GM18870 (cell line): ENCODE measurements around the gene THSD7B.

Experiments used
- ATAC-seq: cut with Tn5 transposase; IDR thresholded peaks from one replicate; pipeline ENCODE4 v1.9.1; 2021; ENCODE audit warnings: moderate library complexity; ENCODE audit not compliant: unreplicated experiment

THSD7B gene

DNA sequence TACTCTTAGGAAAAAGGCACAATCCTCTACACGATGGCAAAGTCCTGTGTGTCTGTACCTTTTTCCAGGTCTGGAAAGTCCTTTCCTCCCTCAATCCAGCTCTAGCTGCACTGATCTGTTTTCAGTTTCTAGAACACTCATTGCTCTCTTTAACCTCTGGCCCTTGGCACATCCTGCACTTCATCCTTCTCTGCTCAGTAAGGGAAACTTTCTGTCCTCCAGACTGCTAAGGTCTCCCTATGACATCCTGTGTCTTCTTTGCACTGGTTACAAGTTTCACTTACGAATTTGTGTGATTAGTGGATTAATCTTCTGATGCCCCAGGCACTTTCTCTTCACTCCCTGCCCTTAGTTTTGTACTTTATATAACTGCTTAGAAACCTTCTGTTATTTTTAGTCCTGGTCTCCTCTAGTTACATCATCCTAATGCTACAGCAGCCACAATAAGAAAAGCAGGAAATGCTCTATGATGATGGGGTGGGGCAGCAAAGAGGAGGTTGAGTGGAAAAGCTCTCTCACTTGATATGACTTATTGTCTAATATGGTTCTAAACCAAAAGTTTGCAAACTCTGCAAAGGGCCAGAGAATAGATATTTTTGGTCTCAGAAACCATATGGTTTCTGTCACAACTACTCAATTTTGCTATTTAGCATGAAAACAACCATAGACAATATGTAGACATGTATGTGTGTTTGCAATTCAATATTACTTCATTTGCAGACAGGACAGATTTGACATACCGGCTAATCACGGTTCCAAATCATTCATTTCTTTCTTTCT, 568.2 kb downstream of the THSD7B start:
- no peak for ATAC-seq

DNA sequence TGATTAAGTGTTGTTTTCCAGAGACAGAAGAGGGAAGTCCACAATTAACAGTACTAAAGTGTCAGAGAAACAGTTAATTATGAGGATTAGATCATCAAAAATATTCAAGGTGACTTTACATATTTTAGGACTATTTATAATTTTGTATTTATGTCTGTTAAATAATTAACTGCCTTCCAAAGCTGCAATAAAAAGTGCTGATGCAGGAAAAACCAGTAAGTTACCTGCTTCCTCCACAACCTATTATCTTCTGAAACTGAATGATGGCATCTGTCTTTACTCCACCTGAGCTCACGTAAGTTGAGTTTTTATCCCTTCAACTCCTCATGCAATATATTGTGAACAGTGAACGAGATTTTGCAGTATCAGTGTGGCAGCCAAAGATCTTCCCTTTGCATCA, 570.7 kb downstream of the THSD7B start:
- ATAC-seq, result no peak

DNA sequence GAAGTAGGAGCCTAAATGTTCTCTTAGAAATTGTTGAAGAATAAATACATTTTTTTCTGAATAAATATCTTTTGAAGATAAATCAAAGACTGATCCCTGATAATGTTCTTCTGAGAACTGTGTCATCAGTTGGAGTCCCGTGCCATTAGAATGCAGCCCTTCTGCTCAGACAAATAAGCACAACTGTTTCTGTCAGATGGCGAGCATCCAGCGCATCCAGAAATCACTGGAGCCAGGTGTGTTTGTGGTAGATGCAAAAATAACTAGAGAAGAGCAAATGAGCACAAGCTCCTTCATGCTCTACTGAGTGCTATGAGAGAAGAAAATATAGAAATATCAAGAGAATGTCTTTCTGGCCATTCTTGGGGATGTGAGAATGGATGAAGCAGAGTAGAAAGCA, 573.7 kb downstream of the THSD7B start:
- ATAC-seq, result no peak

DNA sequence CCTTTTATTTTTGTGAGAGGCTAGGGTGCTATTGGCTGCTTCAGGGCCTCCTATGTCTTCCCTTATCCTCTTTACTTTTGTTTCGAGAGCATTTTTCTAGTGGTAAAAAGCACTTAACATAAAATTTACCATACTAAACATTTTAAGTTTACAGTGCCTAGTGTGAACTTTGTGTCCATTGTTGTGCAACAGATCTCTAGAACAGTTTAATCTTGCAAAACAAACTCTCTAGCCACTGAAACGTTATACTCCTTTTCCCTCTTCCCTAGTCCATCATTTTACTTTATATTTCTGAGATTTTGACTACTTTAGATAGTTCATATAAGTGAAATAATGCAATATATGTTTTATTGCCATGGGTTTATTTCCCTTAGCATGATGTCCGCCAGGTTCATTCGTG, 580.6 kb downstream of the THSD7B start:
- no peak for ATAC-seq

DNA sequence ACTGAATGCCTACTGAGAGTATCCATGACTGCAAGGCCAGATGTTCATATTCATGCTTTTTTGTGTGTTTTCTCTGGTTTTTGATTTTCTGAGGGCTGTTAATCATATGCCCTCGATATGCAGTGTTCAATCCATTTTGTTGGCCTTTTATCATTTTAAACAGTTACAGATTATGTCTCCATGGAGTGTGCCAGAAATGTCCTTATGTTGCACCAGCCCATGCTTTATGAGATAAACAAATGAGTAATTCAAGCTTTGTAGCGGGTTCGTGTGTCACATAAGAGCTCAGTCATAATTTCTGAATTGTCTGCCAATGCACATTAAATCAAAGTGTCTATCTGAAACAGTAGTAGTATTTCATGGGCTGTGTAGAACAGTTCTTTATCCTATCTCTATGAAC, 583.0 kb downstream of the THSD7B start:
- ATAC-seq, result no peak

DNA sequence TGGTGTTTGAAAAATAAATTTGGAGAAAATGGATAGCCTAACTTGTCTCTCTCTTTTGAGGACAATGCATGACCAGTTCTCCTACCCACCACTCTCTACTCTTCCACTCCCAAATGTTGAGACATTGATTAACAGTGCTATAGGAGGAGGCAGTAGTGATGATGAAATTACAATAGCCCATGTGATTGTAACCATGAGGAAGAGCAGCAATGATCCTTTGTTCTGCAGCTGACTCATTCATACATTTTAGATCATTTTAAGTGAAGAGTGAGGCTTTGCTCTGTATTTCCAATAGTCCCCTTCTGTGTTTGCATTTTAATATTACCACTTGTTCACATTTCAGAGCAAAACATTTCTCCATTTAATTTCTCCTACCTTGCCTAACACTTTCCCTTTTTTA, 592.3 kb downstream of the THSD7B start:
- ATAC-seq, result no peak

DNA sequence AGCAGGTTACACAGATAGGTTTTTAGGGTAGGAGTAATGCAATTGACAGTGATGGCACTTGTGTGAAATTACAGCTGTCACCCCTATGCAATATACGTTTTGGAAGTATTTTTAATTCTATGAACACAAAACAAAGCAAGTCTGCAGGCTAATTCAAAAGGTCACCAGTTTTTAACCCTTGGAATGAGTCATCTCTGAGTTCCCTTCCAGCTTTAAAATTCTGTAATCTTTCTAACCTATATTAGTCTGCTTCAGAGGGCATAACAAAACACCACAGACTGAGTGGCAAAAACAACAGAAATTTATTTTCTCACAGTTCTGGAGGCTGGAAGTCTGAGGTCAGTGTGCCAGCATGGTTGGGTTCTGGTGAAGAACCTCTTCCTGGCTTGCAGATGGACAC, 602.0 kb downstream of the THSD7B start:
- ATAC-seq, result no peak

DNA sequence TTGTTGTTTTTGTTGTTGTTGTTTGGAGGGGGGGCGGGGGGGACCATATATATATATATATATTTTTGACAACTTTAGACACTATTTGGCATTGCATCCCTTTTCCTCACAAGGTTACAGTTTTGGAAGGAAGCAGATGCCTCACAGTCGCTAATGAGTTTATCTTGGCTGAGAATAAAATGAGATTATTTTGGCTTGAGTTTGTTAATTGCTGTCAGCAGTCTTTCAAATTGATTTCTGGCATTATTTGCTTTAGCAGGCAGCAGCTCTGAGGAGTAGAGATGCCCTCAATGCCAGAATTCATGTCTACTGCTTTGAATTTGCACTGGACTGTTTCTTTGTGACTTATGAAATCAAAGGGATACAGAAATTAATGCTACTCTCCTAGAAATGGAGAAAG, 603.8 kb downstream of the THSD7B start:
- ATAC-seq, result no peak

DNA sequence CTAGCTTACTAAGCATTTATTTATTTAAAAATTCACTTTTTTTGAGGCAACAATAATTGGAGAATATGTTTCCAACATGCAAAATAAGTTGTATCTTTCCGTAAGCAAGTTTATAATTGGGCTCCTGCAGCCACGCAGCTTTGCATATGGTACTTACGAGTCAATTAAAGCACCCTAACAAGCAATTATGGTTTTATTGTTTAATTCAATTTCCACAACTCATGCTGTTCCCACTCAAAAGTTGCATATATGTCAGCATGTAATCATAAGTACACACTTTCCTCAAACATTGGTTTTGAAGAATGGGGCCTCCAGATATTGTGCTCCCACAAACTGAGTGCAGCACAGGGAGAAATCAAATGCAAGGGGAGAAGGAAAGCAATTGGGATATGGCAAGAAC, 613.8 kb downstream of the THSD7B start:
- no peak for ATAC-seq

DNA sequence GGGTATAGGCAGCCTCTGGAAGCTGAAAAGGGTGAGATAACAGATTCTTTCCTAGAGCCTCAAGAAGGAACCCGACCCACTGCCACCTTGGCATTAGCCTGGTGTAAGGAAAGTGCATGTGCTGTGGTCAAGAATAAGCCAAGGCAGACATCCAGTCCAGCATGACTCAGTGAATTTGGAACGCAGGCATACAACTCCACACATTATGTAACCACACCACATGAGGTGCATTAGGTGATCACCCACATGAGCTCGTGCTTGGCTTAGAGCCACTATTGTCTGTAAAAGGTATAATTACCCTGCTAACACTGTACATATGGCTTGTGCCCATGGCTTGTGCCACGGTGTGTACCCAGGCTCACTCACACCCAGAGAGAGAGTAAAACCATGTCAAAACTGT, 615.3 kb downstream of the THSD7B start:
- ATAC-seq, result no peak

DNA sequence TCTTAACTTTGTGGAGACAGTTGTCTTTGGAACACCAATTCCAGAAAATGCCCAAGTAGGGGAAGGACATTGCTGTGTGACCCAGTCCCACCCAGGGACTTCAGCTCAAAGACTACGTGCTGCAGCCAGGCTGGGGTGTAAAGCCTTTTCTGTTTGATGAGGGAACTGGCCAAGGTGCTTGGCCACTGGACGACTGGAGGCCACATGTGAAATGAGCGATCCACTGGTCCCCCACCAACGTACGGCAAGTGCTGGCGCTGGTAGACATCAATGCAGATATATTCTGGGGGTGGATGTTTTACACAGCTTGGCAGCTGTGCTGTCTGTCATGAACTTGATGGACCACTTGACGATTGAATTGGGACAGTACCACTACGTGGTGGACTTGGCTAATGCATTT, 616.4 kb downstream of the THSD7B start:
- no peak for ATAC-seq

DNA sequence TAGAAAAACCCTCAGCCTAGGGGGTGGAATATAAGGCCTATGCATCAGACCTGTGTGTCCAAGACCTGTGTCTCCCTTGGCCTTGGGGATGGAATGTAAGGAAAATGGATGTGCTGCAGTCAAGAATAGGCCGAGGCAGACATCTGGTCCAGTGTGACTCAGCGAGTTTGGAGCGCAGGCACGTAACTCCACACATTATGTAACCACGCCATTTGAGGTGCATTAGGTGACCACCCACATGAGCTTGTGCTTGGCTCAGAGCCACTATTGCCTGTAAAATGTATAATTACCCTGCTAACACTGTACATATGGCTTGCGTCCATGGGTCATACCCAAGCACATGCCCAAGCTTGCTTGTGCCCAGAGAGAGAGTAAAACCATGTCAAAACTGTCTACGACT, 618.0 kb downstream of the THSD7B start:
- no peak for ATAC-seq

DNA sequence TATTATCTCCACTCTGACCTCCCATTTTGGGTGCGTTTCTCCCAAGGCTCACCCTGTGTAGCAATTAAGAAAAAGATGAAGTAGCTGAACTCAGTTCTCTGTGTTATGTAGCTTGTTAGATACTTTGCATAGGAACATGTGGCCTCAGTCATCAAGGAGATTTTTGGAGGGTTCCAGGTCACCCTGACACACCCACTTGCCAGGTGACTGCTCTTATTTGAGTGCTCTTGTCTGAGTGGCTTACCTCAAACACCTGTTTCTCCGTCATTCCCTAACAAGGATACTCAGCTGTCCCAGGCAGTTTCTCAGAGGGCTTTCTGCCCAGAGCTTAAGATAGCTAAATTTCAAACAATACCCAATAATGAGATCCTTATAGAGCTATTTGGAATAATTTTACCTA, 621.7 kb downstream of the THSD7B start:
- ATAC-seq, result no peak

DNA sequence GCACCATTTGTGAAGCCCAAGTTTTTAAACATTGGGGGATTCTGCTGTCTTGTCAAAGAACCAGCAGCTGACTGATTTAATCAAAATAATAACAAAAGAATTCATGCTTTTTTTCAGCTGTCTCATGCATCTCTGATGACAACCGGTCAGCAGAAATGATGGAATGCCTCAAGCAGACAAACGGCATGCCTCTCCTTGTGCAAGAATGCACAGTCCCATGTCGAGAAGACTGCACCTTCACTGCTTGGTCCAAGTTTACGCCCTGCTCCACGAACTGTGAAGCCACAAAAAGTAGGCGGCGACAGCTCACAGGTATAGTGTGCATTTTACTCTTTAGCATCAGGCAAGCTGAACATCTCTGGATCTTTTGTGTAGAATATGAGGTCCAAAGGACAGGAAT, 640.2 kb downstream of the THSD7B start:
- no peak for ATAC-seq

DNA sequence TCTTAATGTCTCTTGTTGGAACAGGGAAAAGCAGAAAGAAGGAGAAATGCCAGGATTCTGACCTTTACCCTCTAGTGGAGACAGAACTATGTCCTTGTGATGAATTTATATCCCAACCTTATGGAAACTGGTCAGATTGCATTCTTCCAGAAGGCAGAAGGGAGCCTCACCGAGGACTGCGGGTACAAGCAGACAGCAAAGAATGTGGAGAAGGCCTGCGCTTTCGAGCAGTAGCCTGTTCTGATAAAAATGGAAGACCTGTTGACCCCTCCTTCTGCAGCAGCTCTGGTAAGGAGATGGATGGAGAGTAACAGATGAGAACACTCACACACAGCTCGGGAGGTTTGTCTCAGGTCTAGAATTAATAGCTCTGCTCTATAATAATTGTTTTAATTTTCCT, 646.2 kb downstream of the THSD7B start:
- ATAC-seq, result no peak

DNA sequence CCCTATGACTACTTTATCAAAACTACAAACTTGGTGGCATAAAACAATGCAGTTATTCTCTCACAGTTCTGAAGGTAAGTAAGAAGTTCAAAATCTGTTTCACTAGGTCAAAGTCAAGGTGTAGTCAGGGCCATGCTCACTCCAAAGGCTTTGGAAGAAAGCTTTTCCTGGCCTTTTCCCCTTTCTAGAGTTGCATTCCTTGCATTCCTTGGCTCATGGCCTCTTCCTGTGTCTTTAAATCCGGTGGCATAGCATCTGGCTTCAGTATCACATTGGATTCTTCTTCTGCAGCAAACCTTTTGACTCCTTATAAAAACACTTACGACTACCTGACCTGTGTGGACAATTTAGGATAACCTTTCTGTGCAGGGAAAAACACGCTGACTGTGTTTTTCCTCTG, 655.4 kb downstream of the THSD7B start:
- no peak for ATAC-seq

DNA sequence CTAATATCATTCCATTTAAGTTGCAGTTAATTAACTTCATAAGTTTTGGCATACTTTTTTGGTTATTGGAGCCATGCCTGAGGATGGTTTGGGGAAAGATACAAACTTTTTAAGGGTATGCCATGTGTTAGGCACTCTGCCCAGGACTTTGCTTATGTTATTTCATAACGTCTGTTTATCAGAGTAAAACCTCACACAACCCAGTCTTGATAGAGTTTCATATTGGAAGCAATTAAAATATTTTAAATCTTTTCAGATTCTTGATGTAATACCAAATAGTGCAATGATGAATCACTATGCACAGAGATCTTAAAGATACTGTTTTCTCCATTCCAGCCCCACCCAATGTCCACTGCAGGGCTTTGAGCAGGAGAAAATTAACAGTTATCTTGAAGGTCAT, 669.8 kb downstream of the THSD7B start:
- no peak for ATAC-seq

DNA sequence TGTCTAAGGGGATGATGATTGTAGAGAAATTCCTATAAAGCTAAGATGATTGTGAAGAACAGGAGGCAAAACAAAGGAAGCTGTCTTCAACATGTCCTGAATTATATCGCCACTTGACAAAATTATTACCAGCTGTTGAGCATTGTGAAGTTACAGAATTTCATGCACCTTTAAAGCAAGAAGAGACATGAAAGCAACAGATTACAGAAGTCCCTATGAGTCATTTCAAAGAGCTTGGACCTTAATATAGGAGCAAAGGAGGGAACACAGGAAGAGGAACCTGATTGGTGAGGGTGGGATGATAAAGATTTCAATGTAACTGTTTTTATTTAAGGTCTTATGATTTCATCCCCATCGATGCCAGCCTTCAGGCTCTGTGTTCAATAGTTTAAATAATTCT, 672.0 kb downstream of the THSD7B start:
- no peak for ATAC-seq

DNA sequence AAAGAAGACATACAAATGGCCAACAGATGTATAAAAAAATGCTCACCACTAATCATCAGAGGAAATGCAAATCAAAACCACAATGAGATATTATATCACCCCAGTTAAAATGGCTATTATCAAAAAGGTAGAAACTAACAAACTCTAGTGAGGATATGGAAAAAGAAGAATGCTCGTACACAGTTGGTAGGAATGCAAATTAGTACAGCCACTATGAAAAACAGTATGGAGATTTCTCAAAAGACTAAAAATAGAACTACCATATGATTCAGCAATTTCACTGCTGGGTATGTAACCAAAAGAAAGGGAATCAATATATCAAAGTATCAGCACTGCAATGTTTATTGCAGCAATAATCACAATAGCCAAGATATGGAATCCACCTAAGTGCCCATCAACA, 679.6 kb downstream of the THSD7B start:
- no peak for ATAC-seq

DNA sequence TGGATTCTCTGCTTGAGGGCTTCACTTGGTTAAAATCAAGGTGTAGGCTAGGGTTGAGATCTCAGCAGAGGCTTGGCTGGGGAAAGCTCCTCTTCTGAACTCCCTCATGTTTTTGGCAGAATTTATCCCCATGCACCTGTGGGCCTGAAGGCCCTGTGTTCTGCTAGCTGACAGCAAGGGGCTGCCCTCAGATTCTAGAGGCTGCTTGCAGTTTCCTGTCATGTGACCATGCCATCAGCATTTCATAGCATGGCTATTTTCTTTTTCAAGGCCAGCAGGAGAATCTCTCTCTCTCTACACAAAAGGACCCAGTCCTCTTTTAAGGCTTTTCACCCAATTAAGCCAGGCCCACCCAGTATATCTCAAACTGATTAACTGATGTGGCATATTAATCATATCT, 684.1 kb downstream of the THSD7B start:
- ATAC-seq, result no peak

DNA sequence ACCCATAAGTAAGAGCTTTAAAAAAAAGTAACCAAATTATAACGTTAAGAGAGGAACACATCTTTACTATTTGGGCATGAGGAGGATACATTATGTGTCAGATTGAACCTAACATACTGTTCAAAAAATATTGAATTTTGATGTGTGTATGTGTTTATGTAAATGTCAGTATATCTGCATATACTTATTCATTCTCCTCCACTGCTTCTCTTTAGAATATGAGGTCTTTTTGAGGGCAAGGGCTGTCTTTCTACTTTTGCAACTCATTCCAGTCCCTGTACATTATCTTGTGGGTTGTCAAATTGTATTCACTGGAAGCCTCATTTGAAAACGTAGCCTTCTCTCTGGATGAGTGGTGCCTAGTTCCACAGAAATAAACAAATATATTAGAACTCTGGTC, 689.5 kb downstream of the THSD7B start:
- ATAC-seq, result no peak

DNA sequence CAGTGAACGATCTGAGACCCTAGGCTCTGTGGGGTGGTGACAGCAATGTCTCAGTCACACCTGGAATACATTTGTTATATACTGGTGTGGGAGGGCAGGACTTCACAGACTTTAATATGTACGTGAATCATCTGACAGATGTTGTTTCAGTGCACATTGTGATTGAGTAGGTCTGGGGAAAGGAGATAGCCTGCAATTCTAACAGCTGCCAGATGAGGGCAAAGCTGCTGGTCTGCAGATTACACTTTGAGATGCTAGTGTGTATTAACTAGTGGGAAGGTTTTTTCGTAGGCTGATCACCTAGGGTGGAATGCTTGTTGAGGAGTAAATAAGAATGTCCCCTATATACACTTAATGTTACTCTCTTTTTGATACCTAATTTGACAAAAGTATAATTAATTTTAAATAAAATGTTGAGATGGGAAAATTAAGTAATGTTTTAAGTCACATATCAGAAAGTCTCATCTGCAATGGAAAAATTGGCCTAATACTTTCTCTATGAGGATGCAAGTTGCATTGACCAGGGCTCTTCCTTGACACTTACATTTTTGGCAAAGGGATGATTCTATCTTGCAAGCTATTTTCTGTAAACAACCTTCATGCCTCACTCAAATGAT, 702.0 kb downstream of the THSD7B start:
- ATAC-seq, result peak; percentile 92

DNA sequence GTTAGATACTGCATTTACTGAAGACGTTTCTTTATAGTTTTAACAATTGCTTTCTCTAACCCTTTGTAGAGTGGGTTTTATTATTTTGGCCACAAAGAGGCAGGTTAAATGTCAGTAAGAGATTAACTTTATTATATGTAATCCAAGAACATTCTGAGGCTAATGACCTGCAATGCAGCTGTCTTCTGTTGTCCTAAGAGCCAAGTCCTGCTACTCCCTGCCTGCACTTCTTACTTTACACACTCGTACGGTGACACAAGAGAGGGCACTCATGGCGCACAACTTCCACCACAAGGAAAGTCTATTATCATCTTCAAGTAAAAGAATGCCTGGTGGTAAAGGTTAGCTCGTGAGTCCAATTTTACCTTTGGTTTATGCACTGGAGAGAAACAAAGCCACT, 727.9 kb downstream of the THSD7B start:
- no peak for ATAC-seq
